Adrenal gland (tissue), 12 donors: ENCODE measurements around the gene THRB. TPM values are rescaled to one million over a fixed set of nuclear protein-coding genes. Genes with fewer than 3 reads are reported as not detected.

Experiments used
- DNase-seq, 7 donors: peaks; one replicate each; pipeline ENCODE4 v3.0.0-alpha.2; 2019 to 2020
- H3K27ac ChIP-seq, 5 donors: fragments of 200-600 bp; sonication (generic) in 4 of 5; 1 replicate in 3 of 5; 2 replicates in 2 of 5; pipeline versions ENCODE4 v1.5.1 to v1.8.0; 2016 to 2020; ENCODE audit warnings: mild to moderate bottlenecking in 1 of 5
- H3K27me3 ChIP-seq: fragments of 200-600 bp; 2 replicates; pipeline ENCODE4 v1.8.0; 2021
- H3K36me3 ChIP-seq, 2 donors: fragments of 200-600 bp; replicated peaks in 1 of 2; 1 replicate in 1 of 2; 2 replicates in 1 of 2; pipeline versions ENCODE4 v1.5.1 to v1.8.0; 2018 to 2022
- H3K4me1 ChIP-seq, 2 donors: fragments of 200-600 bp; replicated peaks in 1 of 2; 1 replicate in 1 of 2; 2 replicates in 1 of 2; pipeline versions ENCODE4 v1.5.1 to v1.8.0; 2018 to 2021
- H3K4me3 ChIP-seq, 4 donors: fragments of 200-600 bp; sonication (generic) in 3 of 4; one replicate each; pipeline ENCODE4 v1.5.1; 2016 to 2018
- H3K9me3 ChIP-seq, 3 donors: fragments of 200-600 bp; sonication (generic) in 1 of 3; replicated peaks in 1 of 3; 1 replicate in 2 of 3; 2 replicates in 1 of 3; pipeline versions ENCODE4 v1.5.1 to v1.8.0; 2016 to 2021
- CTCF ChIP-seq, 6 experiments: fragments of 450-650 bp in 4 of 6; fragments of 200-600 bp in 2 of 6; sonication (generic) in 1 of 6; IDR thresholded peaks; 1 replicate in 5 of 6; 2 replicates in 1 of 6; pipeline versions ENCODE4 v1.5.1 to v1.8.0; 2016 to 2021; ENCODE audit warnings: antibody characterized with exemption in 6 of 6, mild to moderate bottlenecking in 2 of 6, moderate library complexity in 1 of 6
- POLR2A ChIP-seq, 2 donors: fragments of 450-650 bp; IDR thresholded peaks; one replicate each; pipeline ENCODE4 v1.6.1; 2017; ENCODE audit warnings: antibody characterized with exemption in 2 of 2, mild to moderate bottlenecking in 2 of 2, moderate library complexity in 1 of 2
- whole genome bisulfite sequencing, 4 donors: extraction: QIAGEN DNeasy Blood & Tissue Kit in 2 of 4; methylation state at CpG; one replicate each; pipeline versions ENCODE4 v1.1.5 to v1.1.7; 2013 to 2017; 5-methylcytosine and 5-hydroxymethylcytosine counted together
- intact Hi-C, 2 donors: fragments of 100-400 bp; cut with DNase I; formaldehyde crosslinking; loops; one replicate each; pipeline versions ENCODE4 v1.14.1 to v1.15.0; 2022 to 2023
- polyA plus RNA-seq, 3 donors: library from polyadenylated mRNA; stranded (reverse); fragments of 200-250 nt in 2 of 3; fragments of 350-450 nt in 1 of 3; fragmentation: Illumina TruSeq in 1 of 3; extraction: RNeasy Lipid Tissue Mini Kit (QIAGEN cat#74804) in 1 of 3; gene quantifications; one replicate each; pipeline ENCODE4 v1.2.3, GENCODE V29; 2013 to 2014
- total RNA-seq, 9 donors: library from RNA; depleted of rRNA in 4 of 9; stranded (reverse); fragments of >200 nt in 4 of 9; fragments of 120-200 nt in 1 of 9; fragmentation: NEBNext Ultra II Directional in 1 of 9; extraction: Animal tissue kit (Norgen Biotek cat#: 25700) in 1 of 9; gene quantifications; one replicate each; pipeline versions ENCODE4 v1.1.0 to v1.2.4, GENCODE V29; 2013 to 2023
- donor health status: healthy with polysubstance abuse.
- donor health status: Bipolar disorder and iron deficiency.
- donor health status: DM: yes; HTN: yes; CAD: no.
- donor health status: DM: no; HTN: no; CAD: no.
- donor health status: DM: no; HTN: no; CAD: no.
- donor health status: DM: yes; HTN: yes; CAD: no.

THRB gene
- total and polyA plus RNA-seq, 12 donors: 3.0 to 30.7 (median 13.5) TPM

- Histone ChIP-seq H3K27ac (no peak overlapping the region), H3K4me1 (peaks cover 5 to 14% of the 10 kb centered on the region in 2 donors), H3K27me3 (no peaks in the 10 kb centered on the region), H3K4me3 (no peak overlapping the region), H3K9me3 (no peaks in the 10 kb centered on the region), H3K36me3 (no peaks in the 10 kb centered on the region)
- intact Hi-C loops: no loop called here
- no peak for DNase-seq
- no peak for TF ChIP-seq CTCF (IDR thresholded peaks at IDR 0.05)
- TF ChIP-seq POLR2A (IDR thresholded peaks at IDR 0.05): no peak
- WGBS, 4 donors: 82 to 100% (median 93%) methylated on average over 1 of the region's 1 CpG
Measured at GRCh38 chr3:24387493-24387892, 107.2 kb downstream of the THRB start.

- Histone ChIP-seq H3K27me3 (no peaks in the 10 kb centered on the region), H3K4me1 (peaks cover 5 to 14% of the 10 kb centered on the region in 2 donors), H3K27ac (no peak overlapping the region), H3K4me3 (no peak overlapping the region), H3K9me3 (no peaks in the 10 kb centered on the region), H3K36me3 (no peaks in the 10 kb centered on the region)
- DNase-seq: no peak
- intact Hi-C loops: no loop called here
- TF ChIP-seq POLR2A (IDR thresholded peaks at IDR 0.05) (no peak), CTCF (IDR thresholded peaks at IDR 0.05) (no peak)
Measured at GRCh38 chr3:24387000-24387399, 107.7 kb downstream of the THRB start.

DNA sequence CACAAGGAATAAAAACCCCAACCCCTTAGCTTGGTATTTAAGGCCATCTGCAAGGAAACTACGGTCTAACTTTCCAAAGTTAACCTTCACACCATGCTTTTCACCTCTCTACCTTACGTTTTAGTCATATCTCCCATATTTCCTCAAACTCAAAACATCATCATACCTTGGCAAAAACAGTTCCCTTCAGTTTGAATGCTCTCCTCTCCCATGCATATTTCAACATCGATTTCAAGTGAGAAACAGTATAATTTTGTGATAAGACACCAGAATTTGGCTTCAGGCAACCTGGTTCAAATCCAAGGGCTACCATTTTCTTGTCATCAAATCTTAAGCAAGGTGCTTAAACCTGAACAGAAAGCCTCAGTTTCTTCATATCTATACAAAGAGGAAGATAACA lies 108.2 kb downstream of the THRB start:
- H3K36me3 ChIP-seq: no peaks in the 10 kb centered on the region
- H3K27ac ChIP-seq: no peak overlapping the region
- DNase-seq: no peak
- no peaks in the 10 kb centered on the region for H3K9me3 ChIP-seq
- no peak overlapping the region for H3K4me3 ChIP-seq
- intact Hi-C loops: no loop called here
- no peaks in the 10 kb centered on the region for H3K27me3 ChIP-seq
- WGBS, 4 donors: 81 to 91% (median 87%) methylated on average over 3 of the region's 3 CpGs
- TF ChIP-seq POLR2A (IDR thresholded peaks at IDR 0.05): no peak
- TF ChIP-seq CTCF (IDR thresholded peaks at IDR 0.05): no peak
- H3K4me1 ChIP-seq: peaks cover 5 to 14% of the 10 kb centered on the region in 2 donors

GRCh38 chr3:24385012-24385615 lies 109.5 kb downstream of the THRB start:
- peaks cover 4 to 14% of the 10 kb centered on the region in 2 donors for H3K4me1 ChIP-seq
- no peak overlapping the region for H3K4me3 ChIP-seq
- no peak overlapping the region for H3K27ac ChIP-seq
- intact Hi-C loops: no loop called here
- H3K9me3 ChIP-seq: no peaks in the 10 kb centered on the region
- 89 to 93% (median 89%) methylated on average over 2 of the region's 2 CpGs for WGBS, 4 donors
- no peaks in the 10 kb centered on the region for H3K36me3 ChIP-seq
- TF ChIP-seq CTCF (IDR thresholded peaks at IDR 0.05): no peak
- TF ChIP-seq POLR2A (IDR thresholded peaks at IDR 0.05): no peak
- no peaks in the 10 kb centered on the region for H3K27me3 ChIP-seq
- DNase-seq: no peak
